Globus pallidus (tissue), 1 donor: ENCODE data around the gene MAST4.
A peak's percentile ranks its signal among the peaks of the same experiment; 100 is the strongest.
"Not testable (repeated sequence)": the region's sequence is repeated elsewhere in the genome, so short reads cannot be mapped to it uniquely, and the experiment has no call there.

ENCODE experiments used
- DNase-seq: peaks from one replicate; pipeline ENCODE4 v3.0.0-alpha.2; 2015; ENCODE audit warnings: low spot score

The MAST4 gene

DNA sequence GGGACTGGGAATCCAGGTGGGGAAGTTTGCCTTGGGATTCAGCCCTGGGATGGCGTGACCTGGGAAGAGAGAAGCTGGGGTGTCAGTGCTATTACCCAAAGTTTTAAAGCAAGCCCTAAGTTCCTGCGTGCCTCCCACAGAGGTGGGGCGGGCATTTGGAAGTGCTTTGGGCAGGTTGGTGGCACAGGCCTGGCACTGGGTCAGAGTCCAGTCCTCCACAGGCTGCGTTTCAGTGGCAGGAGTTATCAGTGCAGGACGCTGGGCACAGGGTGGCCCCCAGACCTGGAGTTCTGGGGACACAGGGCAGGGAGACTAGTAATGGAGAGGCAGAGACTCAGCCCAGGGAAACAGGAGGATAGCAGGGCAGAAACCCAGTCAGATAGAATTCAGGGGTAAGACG, 147.2 kb downstream of the MAST4 start:
- DNase-seq: no peak

DNA sequence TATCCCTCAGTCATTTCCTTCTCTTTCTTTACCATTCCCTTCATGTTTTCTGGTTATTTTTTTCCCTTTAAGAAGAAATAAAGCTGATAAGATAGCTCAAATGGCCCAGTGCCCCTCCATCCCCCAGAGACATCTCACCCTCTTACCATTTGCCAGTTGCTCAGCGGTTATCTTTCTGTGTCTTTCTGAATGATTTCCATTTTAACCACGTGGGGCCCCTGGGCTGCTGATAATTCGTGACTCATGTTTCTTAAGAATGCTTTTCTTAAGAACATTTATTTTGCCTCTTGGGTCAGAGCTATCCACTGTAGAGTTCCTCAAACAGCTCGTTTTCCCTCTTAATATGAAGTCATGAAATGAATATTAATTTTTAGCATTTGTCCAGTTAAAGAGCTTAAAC, 147.8 kb downstream of the MAST4 start:
- no peak for DNase-seq

DNA sequence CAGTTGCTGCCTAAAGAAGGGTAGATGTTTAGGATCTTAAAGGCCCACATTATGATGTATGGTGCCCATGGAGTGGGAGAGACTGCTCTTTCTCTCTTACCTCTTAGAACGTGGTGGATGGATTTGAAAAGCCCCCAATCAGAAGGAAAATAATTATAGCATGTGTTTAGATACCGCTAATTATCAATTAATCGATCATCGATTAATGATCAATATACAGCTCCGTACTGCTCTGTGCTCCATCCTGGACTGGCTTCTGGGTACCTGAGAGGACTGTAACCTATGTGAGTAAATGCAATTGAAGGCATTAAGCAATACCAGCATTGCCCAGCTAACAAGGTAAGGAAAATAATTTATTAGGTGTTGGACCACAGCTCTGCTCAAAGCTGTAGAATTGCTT, 149.1 kb downstream of the MAST4 start:
- DNase-seq: no peak

GRCh38 chr5:66747607-66748006, 151.4 kb downstream of the MAST4 start:
- no peak for DNase-seq

- DNase-seq: not testable (repeated sequence)
These were observed 156.5 kb downstream of the MAST4 start for GRCh38 chr5:66752668-66753067.

GRCh38 chr5:66757219-66757833, 161.1 kb downstream of the MAST4 start:
- DNase-seq: peak; percentile 17

DNA sequence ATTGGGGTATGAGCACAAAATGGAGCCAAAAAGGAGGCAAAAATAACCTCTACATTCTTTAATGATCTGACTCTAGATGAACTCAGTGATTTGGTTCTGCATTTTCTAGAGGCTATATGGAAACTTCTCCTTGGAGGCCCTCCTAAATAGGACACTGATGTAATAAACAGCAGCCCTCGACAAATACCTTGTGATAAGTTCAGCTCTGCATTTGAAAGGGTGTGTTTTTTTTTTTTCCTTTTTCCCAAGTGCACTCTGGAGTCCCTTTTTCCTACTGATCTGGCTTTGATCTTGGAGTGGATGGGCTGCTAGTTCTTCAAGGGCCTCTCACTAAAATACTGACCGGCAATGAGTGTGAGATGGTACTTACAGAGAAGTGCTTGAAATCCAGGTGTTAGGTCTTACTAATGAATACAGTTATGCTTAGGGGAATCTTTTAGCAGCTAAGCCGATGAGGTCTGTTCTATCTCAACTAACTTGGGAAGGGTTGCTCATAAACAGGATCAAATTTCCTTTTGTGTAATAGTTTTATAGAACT, 161.7 kb downstream of the MAST4 start:
- DNase-seq: no peak

DNA sequence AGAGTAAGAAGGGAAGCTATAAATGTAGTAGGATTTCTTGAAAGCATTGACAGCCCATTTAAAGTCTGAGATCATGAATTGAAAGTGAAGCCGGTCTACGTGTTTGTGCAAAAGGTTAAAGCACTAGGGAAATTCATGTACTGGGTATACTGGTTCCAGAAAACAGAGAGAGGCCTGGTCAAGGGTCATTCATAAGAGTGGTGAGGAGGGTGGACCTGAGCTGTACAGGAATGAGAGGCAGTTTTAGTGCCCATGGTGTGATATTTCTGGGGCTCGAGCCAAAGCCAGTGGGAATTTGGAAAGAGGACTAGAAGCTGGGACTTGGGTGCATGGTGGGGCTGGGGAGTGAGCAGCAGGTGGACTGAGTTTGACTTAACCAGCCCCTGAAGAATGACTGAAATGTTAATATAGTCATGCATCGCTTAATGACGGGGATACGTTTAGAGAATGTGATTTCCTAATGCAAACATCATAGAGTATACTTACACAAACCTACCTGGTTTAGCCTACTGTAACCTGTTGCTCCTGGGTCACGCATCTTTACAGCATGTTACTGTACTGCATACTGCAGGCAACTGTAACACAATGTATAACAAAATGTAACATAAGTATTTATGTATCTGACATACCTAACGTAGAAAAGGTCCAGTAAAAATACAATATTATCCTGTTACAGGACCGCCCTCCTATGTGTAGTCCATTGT, 173.0 kb downstream of the MAST4 start:
- DNase-seq: no peak

DNA sequence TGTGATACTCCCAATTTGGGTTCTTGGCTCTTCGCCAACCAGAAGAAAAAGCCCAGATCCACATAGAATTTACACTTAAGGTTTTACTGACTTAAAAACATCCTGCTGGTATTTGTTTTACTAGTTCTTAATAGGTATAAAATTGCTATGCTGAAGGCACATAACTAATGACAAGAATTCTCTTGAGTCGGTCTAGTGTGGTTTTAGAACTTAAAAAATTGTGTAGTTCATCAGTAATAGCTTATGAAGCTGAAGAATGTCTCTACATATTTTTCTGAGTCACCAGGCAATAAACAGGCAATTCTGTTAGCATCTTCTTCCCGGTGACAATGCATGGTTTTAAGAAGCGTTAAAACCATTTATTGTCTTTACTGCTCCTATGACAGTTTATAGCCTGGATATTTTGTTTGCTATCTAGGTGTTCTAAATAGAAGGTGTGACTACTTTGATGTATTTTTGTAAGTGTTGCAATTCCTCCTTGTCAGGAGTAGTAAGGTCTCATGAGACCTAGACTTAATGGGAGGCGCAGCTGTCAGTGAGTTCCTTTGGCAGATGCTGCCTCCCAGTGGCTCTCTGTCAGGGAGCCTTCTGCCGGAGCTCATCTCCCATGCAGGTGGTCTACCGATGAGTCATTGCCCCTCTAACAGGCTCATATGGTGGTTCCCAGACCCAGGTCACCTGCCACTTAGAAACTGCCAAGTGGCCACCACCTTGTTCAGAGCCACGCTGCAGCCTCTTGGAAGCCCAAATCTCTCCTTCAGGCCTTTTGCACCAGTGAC, 173.8 kb downstream of the MAST4 start:
- DNase-seq: peak; percentile 18

- DNase-seq: no peak
These were observed 181.7 kb downstream of the MAST4 start for GRCh38 chr5:66777868-66778267.

- DNase-seq: no peak
These were observed 183.3 kb downstream of the MAST4 start for GRCh38 chr5:66779528-66779927.

DNA sequence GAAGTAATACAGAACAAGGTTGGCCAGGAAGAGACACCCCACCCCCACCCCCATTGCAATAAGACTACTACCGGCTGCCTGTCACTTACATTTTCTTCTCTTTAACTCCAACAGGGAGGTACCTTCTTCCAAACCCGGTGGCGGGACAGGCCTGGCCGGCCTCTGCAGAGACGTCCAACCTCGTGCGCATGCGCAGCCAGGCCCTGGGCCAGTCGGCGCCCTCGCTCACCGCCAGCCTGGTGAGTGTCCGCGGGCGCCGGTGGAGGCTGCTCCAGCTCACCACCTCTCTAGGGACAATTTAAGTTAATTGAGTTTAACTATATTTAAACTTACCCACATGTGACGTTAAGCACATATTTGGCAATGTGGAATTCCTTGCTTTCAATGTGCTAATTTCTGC, 192.4 kb downstream of the MAST4 start:
- no peak for DNase-seq

GRCh38 chr5:66789434-66789833, 193.2 kb downstream of the MAST4 start:
- no peak for DNase-seq

GRCh38 chr5:66793049-66793448, 196.9 kb downstream of the MAST4 start:
- DNase-seq: no peak

DNA sequence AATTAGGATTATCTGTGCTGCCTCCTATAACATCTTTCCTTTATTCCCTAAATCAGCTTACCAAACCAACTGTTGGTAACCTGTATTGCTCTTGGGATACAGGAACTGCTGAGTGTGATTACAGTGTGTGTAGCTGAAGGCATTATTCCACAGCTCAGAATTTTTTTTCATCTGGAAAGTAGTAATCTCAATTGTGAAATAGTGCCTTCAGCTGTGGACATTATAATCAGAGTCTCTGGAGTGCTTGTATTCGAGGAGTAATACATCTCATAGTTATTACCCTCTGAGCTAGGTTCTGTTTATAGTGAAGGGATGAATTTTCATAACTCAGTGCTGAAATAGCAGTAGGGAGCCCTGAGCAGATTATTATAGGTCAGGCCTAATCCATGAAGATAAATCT, 199.5 kb downstream of the MAST4 start:
- no peak for DNase-seq

- no peak for DNase-seq
These were observed 200.4 kb downstream of the MAST4 start for GRCh38 chr5:66796305-66797292.

DNA sequence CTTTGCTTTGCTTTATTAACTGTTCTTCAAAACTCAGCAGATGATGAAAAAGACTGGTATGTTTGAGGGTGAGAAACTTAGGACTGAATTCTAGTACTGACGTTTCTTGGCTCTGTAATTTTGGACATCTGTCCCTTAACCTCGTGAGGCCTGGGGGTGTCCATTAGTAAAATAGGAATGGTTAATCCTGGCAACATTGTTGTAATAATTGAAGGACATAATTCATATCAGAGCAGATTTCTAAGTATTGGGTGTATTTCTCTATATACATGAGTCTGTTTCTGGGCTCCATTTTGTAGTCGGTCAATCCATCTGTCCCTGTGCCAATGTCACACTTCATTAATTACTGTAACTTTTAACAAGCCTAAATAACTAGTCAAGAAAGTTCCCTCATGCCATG, 206.7 kb downstream of the MAST4 start:
- no peak for DNase-seq

DNA sequence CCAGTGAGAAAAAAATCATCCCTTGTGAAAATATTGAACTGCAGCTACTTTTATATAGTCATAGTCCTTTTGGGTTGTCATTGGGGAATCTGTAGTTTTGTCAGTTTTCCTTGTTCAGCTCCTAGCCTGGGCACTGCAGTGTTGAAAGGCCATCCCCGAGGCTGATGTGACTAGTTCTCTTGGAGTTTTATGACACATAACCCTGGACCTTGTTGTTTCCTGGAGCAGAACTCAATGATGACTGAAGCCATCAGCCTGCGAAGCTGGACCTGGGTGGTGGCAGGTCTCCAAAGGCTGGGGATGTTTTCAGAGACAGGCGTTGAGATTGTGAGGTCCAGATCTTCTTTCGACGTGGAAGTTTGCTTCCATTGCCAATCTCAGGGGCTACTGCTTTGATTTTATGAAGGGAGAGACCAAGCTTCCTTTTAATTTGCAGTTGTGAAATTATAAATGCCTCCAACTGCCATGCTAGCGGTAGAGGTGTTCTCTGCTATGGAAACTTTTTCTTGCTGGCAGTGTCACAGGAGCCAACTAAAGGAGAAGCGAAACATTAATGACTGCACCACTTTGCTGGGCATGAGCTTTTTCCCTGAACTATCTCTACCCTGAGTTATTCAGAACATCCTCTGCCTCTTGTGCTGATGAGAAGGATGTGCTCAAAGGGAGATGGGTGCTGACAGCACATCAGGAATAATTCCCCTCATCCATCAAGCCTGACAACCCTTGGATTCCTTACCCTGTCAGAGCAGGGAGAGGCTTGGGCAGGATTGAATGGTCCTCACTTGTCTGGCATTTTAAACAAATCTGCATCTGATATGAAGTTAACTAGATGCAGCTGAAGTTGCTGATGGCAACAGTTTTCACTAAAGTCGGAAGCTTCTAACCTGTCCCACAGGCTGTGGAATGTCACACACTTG, 209.6 kb downstream of the MAST4 start:
- no peak for DNase-seq

DNA sequence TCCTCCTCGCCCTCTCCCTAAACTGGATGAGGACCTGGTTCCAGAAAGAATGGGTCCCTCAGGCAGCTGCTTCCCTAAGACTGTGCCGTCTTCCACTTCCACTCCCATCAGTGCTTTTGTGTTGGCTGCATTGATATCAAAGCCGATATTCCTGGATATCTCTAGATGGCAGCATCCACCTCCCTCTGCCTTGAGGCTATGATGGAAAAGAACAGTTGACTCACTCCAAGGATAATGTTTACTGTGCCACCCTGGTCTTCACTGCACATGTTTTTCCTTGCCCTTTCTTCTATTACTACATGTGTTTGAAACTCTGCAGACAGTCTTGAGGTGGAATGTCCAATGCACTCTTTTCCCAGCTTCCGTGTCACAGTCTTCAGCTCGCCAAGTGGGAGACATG, 211.6 kb downstream of the MAST4 start:
- peak; percentile 71 for DNase-seq

- no peak for DNase-seq
These were observed 212.5 kb downstream of the MAST4 start for GRCh38 chr5:66808663-66809062.

GRCh38 chr5:66810151-66810550, 214.0 kb downstream of the MAST4 start:
- no peak for DNase-seq
